ENCODE results near the gene ZNF670.

GRCh38 chr1:247085310-247085709 is 6.7 kb upstream of the ZNF670 start:
- TF ChIP-seq CTCF (IDR thresholded peaks at IDR 0.05) = no peak
- TF ChIP-seq EZH2 (IDR thresholded peaks at IDR 0.05; ENCODE audit: borderline replicate concordance, insufficient read depth, low read depth, low read length, poor library complexity, severe bottlenecking) = no peak
